Gastroesophageal sphincter (tissue), 4 donors: ENCODE results near the gene GRM8. TPM values are rescaled to one million over a fixed set of nuclear protein-coding genes. Genes with fewer than 3 reads are reported as not detected.
A peak's percentile ranks its signal among the peaks of the same experiment; 100 is the strongest.

Experiments
- ATAC-seq: fragments of 150-250 bp; one replicate; pipeline ENCODE4 v1.9.1; 2016; ENCODE audit warnings: mild to moderate bottlenecking, moderate library complexity
- H3K27ac ChIP-seq, 4 donors: fragments of 200-600 bp; sonication (generic) in 3 of 4; 1 replicate in 3 of 4; 2 replicates in 1 of 4; pipeline ENCODE4 v1.5.1; 2016 to 2019
- H3K27me3 ChIP-seq: fragments of 200-600 bp; sonication (generic); one replicate; pipeline ENCODE4 v1.5.1; 2019
- H3K36me3 ChIP-seq, 2 donors: fragments of 200-600 bp; sonication (generic); one replicate each; pipeline ENCODE4 v1.5.1; 2019; ENCODE audit warnings: control low read depth in 1 of 2
- H3K4me1 ChIP-seq, 3 donors: fragments of 200-600 bp; sonication (generic); 1 replicate in 2 of 3; 2 replicates in 1 of 3; pipeline ENCODE4 v1.5.1; 2016 to 2019; ENCODE audit warnings: control low read depth in 2 of 3
- H3K4me3 ChIP-seq, 2 donors: fragments of 200-600 bp; sonication (generic); one replicate each; pipeline ENCODE4 v1.5.1; 2019; ENCODE audit warnings: mild to moderate bottlenecking in 1 of 2, moderate library complexity in 1 of 2
- H3K9me3 ChIP-seq, 3 donors: fragments of 200-600 bp; sonication (generic); one replicate each; pipeline ENCODE4 v1.5.1; 2017 to 2019; ENCODE audit warnings: control low read depth in 2 of 3
- CTCF ChIP-seq, 4 experiments: fragments of 200-600 bp in 2 of 4; fragments of 450-650 bp in 2 of 4; sonication (generic) in 1 of 4; IDR thresholded peaks; one replicate each; pipeline ENCODE4 v1.5.1; 2017 to 2019; ENCODE audit warnings: antibody characterized with exemption in 4 of 4, mild to moderate bottlenecking in 2 of 4, moderate library complexity in 2 of 4
- EP300 ChIP-seq: sonication (generic); formaldehyde crosslinking; IDR thresholded peaks from one replicate; pipeline ENCODE4 v1.6.1; 2017; ENCODE audit warnings: antibody characterized with exemption, mild to moderate bottlenecking
- POLR2A ChIP-seq, 2 donors: fragments of 450-650 bp; IDR thresholded peaks; one replicate each; pipeline ENCODE4 v1.6.1; 2017; ENCODE audit warnings: antibody characterized with exemption in 2 of 2, mild to moderate bottlenecking in 2 of 2, moderate library complexity in 1 of 2
- POLR2AphosphoS5 ChIP-seq: sonication (generic); formaldehyde crosslinking; IDR thresholded peaks from one replicate; pipeline ENCODE4 v1.6.1; 2017; ENCODE audit warnings: antibody characterized with exemption
- WGBS, 2 donors: methylation state at CpG; one replicate each; pipeline ENCODE4 v1.1.5; 2018; ENCODE audit warnings: low coverage in 1 of 2; 5-methylcytosine and 5-hydroxymethylcytosine counted together
- total RNA-seq, 4 donors: library from RNA; depleted of rRNA; stranded (reverse); fragments of >200 nt; gene quantifications; one replicate each; pipeline ENCODE4 v1.1.0, GENCODE V29; 2016

GRM8 gene
- total RNA-seq, 4 donors from 2014 or later: 0.07 to 3.4 (median 0.93) TPM; not detected in 1

- 0% methylated on average over 1 of the region's 1 CpG for WGBS, 2 donors
- peak; percentile 21 for TF ChIP-seq POLR2AphosphoS5
- no peak for TF ChIP-seq CTCF (IDR thresholded peaks at IDR 0.05)
- TF ChIP-seq EP300: no peak
- TF ChIP-seq POLR2A (IDR thresholded peaks at IDR 0.05): no peak
- no peak overlapping the region for H3K27ac ChIP-seq
- ATAC-seq: no peak
- H3K27me3 ChIP-seq: no peaks in the 10 kb centered on the region
- H3K36me3 ChIP-seq: no peaks in the 10 kb centered on the region
- no peaks in the 10 kb centered on the region for H3K9me3 ChIP-seq
- peaks cover 0 to 14% (median 0%) of the 10 kb centered on the region in 3 donors for H3K4me1 ChIP-seq
- no peak overlapping the region for H3K4me3 ChIP-seq
These were observed 757.7 kb downstream of the GRM8 start for GRCh38 chr7:126495001-126495400.

GRCh38 chr7:126493801-126494200, 758.9 kb downstream of the GRM8 start:
- no peak for TF ChIP-seq EP300
- no peak for TF ChIP-seq POLR2A (IDR thresholded peaks at IDR 0.05)
- no peak for TF ChIP-seq CTCF (IDR thresholded peaks at IDR 0.05)
- TF ChIP-seq POLR2AphosphoS5: no peak
- Histone ChIP-seq H3K27me3 (no peaks in the 10 kb centered on the region), H3K4me3 (no peak overlapping the region), H3K9me3 (no peaks in the 10 kb centered on the region), H3K4me1 (peaks cover 0 to 14% (median 0%) of the 10 kb centered on the region in 3 donors), H3K27ac (no peak overlapping the region), H3K36me3 (no peaks in the 10 kb centered on the region)
- no CpG with 5 or more reads among the region's 2 CpGs for whole genome bisulfite sequencing, 2 donors
- no peak for ATAC-seq

- H3K4me3 ChIP-seq: no peak overlapping the region
- no peaks in the 10 kb centered on the region for H3K9me3 ChIP-seq
- no peak overlapping the region for H3K27ac ChIP-seq
- peaks cover 0 to 7% (median 0%) of the 10 kb centered on the region in 3 donors for H3K4me1 ChIP-seq
- no peaks in the 10 kb centered on the region for H3K36me3 ChIP-seq
- H3K27me3 ChIP-seq: no peaks in the 10 kb centered on the region
- ATAC-seq: no peak
- 82 to 100% methylated on average over 1 to 2 of the region's 2 CpGs for WGBS, 2 donors
- TF ChIP-seq EP300 (no peak), POLR2AphosphoS5 (no peak), POLR2A (IDR thresholded peaks at IDR 0.05) (no peak), CTCF (IDR thresholded peaks at IDR 0.05) (no peak)
These were observed 762.9 kb downstream of the GRM8 start for GRCh38 chr7:126489874-126490273.

- Histone ChIP-seq H3K9me3 (no peaks in the 10 kb centered on the region), H3K27ac (no peak overlapping the region), H3K36me3 (no peaks in the 10 kb centered on the region), H3K4me1 (no peaks in the 10 kb centered on the region), H3K4me3 (no peak overlapping the region), H3K27me3 (no peaks in the 10 kb centered on the region)
- TF ChIP-seq CTCF (IDR thresholded peaks at IDR 0.05): no peak
- no peak for TF ChIP-seq POLR2AphosphoS5
- no peak for TF ChIP-seq EP300
- no peak for ATAC-seq
- WGBS, 2 donors: 46 to 69% methylated on average over 4 of the region's 4 CpGs
These were observed 764.9 kb downstream of the GRM8 start for GRCh38 chr7:126487728-126488442.

- ATAC-seq: no peak
- H3K36me3 ChIP-seq: no peaks in the 10 kb centered on the region
- H3K9me3 ChIP-seq: no peaks in the 10 kb centered on the region
- H3K27ac ChIP-seq: no peak overlapping the region
- H3K4me3 ChIP-seq: no peak overlapping the region
- no peaks in the 10 kb centered on the region for H3K4me1 ChIP-seq
- TF ChIP-seq POLR2AphosphoS5 (no peak), CTCF (IDR thresholded peaks at IDR 0.05) (no peak), POLR2A (IDR thresholded peaks at IDR 0.05) (no peak), EP300 (no peak)
- H3K27me3 ChIP-seq: no peaks in the 10 kb centered on the region
These were observed 765.9 kb downstream of the GRM8 start for GRCh38 chr7:126486806-126487205.
